ENCODE data around the gene MYPOP. TPM values are rescaled to one million over a fixed set of nuclear protein-coding genes. Genes with fewer than 3 reads are reported as not detected.

MYPOP gene
- total and polyA plus RNA-seq, 3 experiments from 2014 or later = 0.46 to 5.8 (median 4.9) TPM

DNA sequence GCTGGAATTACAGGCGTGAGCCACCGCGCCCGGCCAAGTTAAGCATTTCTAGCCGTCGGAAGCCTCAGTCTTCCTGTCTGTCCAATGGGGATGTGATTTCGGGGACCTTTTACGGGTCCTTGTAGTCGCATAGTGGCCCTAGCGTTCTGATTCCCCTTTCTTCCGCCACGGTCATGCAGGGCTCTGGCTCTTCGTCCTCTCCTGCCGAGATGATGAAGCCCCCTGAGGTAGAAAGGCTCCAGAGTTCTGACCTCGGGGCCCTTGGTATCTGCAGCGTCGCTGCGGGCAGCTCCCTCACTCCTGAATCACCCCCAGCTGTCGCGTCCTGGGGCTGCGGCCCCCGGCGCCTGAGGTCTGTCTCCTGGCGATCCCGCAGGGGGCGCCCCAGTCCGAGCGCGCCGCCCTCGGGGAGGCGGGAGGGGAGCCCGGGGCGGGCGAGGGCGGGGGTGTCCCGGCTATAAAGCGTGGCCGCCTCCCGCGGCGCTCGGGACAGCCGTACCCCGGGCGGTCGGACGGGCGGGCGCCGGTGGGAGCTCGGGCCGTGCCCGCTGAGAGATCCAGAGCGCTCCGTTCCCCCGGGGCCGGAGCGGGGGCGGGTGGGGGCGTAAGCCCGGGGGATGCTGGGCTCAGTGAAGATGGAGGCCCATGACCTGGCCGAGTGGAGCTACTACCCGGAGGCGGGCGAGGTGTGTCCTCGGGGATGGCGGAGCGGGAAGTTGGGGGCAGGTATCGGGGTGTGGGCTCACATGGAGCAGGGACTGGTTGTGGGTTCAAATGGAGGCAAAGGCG is 38.4 kb downstream of the MYPOP start, which contains the start of gene FOXA3:
FOXA3 (plus strand) TSS at position 487 of the 789 bp plus-strand sequence; CDS start at position 618, 131 bp downstream.
- Histone ChIP-seq H3K4me3 (ENCODE audit: low read length) (peak within 1 kb of the TSS; percentile 71), H3K9me3 (ENCODE audit: low read length) (no peaks in the 10 kb centered on the region)
- POLR2A ChIA-PET = interaction anchor here (0.6 to 4.2 kb wide), 10 partner anchors 16 to 483 kb away, joined by 3 to 22 read pairs (median 4); partner anchors contain the start of genes CCDC61, DMWD, IRF2BP1 and MYPOP

GRCh38 chr19:45863335-45863839 is 39.0 kb downstream of the MYPOP start:
- H3K4me1 ChIP-seq (ENCODE audit: insufficient read depth, low read length) = peaks cover 16% of the 10 kb centered on the region
- H3K27ac ChIP-seq (ENCODE audit: low read depth, low read length) = peak overlapping the region; percentile 29
- POLR2A ChIA-PET = interaction anchor here (0.6 to 4.2 kb wide), 10 partner anchors 17 to 484 kb away, joined by 3 to 22 read pairs (median 4); partner anchors contain the start of genes CCDC61, DMWD, IRF2BP1 and MYPOP
- no peaks in the 10 kb centered on the region for H3K36me3 ChIP-seq (ENCODE audit: insufficient read depth, low read length)
- Mint-ChIP-seq H3K36me3 (peaks cover 0 to 26% (median 0%) of the 10 kb centered on the region in 3 donors), H3K27me3 (peaks cover 12 to 18% of the 10 kb centered on the region in 2 donors), H3K27ac (peak overlapping the region; percentile 84 to 99 (median 93)), H3K4me3 (peak overlapping the region; percentile 88 to 96 (median 92)), H3K4me1 (peaks cover 24 to 37% (median 24%) of the 10 kb centered on the region in 3 donors), H3K9me3 (no peaks in the 10 kb centered on the region)
- H3K27me3 ChIP-seq (ENCODE audit: insufficient read depth, low read length, poor library complexity, severe bottlenecking) = peaks cover 4% of the 10 kb centered on the region
- H3K4me3 ChIP-seq (ENCODE audit: low read length) = peak overlapping the region; percentile 71
- no peak for DNase-seq
- CTCF ChIA-PET = interaction anchor here (0.7 to 3.0 kb wide), 8 partner anchors 16 to 222 kb away, joined by 3 to 20 read pairs (median 6); partner anchors contain the start of genes IRF2BP1, MYPOP and SIX5
- H3K9me3 ChIP-seq (ENCODE audit: low read length) = no peaks in the 10 kb centered on the region

More for the DNA sequence above, 38.4 kb downstream of the MYPOP start, which contains the start of gene FOXA3:
- Mint-ChIP-seq H3K27ac (peak within 1 kb of the TSS; percentile 84 to 99 (median 93)), H3K4me1 (peaks cover 23 to 36% (median 24%) of the 10 kb centered on the region in 3 donors), H3K9me3 (no peaks in the 10 kb centered on the region), H3K27me3 (peaks cover 12 to 18% of the 10 kb centered on the region in 2 donors), H3K36me3 (peaks cover 0 to 21% (median 0%) of the 10 kb centered on the region in 3 donors), H3K4me3 (peak within 1 kb of the TSS; percentile 88 to 96 (median 92))
- peaks cover 4% of the 10 kb centered on the region for H3K27me3 ChIP-seq (ENCODE audit: insufficient read depth, low read length, poor library complexity, severe bottlenecking)
- H3K27ac ChIP-seq (ENCODE audit: low read depth, low read length) = peak within 1 kb of the TSS; percentile 29
- peaks cover 16% of the 10 kb centered on the region for H3K4me1 ChIP-seq (ENCODE audit: insufficient read depth, low read length)
- DNase-seq = peak; percentile 46 to 71 (median 50)
- CTCF ChIA-PET = interaction anchor here (0.7 to 3.0 kb wide), 12 partner anchors 15 to 222 kb away, joined by 3 to 20 read pairs (median 3); partner anchors contain the start of genes IRF2BP1, MYPOP and SIX5
- no peaks in the 10 kb centered on the region for H3K36me3 ChIP-seq (ENCODE audit: insufficient read depth, low read length)

DNA sequence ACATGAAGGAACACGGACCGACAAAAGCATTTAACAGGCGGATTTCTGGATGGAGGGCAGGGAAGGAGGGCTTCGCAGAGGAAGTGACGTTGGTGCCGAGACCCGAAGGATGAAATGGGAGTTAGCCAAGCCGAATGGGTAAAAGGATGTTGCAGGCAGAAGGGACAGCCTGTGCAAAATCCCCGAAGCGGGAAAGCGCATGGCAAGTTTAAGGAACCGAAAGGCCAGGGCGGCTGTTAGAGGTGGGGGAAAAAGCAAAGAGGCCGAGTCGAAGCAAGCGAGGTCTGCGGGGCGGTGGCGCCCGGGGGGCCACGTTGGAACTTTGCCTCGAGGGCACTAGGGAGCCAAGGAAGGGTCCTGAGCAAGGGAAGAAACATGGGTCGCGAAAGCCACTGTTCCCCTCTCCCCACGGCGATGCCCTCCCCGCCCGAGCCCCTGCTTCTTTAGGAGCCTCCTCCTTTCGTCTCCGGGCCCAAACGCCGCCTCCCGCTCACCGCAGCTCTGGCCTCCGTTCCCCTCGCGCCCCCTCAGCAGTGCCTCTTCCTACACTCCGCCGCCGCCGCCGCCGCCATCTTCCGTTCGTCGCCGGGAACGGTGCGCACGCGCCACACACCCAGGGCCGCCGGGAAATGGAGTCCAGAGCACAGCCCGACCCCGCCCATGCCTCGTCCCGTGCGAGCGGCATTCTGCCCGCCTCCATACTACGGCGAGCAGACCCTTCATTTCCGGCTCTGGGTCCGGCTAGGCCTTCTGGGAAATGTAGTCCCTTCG is 39.7 kb downstream of the MYPOP start, which contains the start of gene SYMPK:
SYMPK (minus strand) TSS at position 584 of the 771 bp plus-strand sequence. CDS start 8,652 bp downstream, outside the sequence.
- peak within 1 kb of the TSS; percentile 84 to 99 (median 93) for H3K27ac Mint-ChIP-seq
- Histone ChIP-seq H3K4me1 (ENCODE audit: insufficient read depth, low read length) (peaks cover 16% of the 10 kb centered on the region), H3K36me3 (ENCODE audit: insufficient read depth, low read length) (no peaks in the 10 kb centered on the region), H3K4me3 (ENCODE audit: low read length) (peak within 1 kb of the TSS; percentile 88), H3K27me3 (ENCODE audit: insufficient read depth, low read length, poor library complexity, severe bottlenecking) (peaks cover 4% of the 10 kb centered on the region), H3K9me3 (ENCODE audit: low read length) (no peaks in the 10 kb centered on the region), H3K27ac (ENCODE audit: low read depth, low read length) (peak within 1 kb of the TSS; percentile 82)
- CTCF ChIA-PET = interaction anchor here (0.7 to 3.0 kb wide), 8 partner anchors 17 to 221 kb away, joined by 3 to 20 read pairs (median 6); partner anchors contain the start of genes IRF2BP1, MYPOP and SIX5
- H3K9me3 Mint-ChIP-seq = no peaks in the 10 kb centered on the region
- H3K27me3 Mint-ChIP-seq = peaks cover 12 to 18% of the 10 kb centered on the region in 2 donors
- H3K4me1 Mint-ChIP-seq = peaks cover 27 to 41% (median 28%) of the 10 kb centered on the region in 3 donors
- peaks cover 0 to 31% (median 4%) of the 10 kb centered on the region in 3 donors for H3K36me3 Mint-ChIP-seq
- peak; percentile 98 to 99 (median 98) for DNase-seq
- peak within 1 kb of the TSS; percentile 88 to 96 (median 92) for H3K4me3 Mint-ChIP-seq
- POLR2A ChIA-PET = interaction anchor here (0.6 to 4.2 kb wide), 9 partner anchors 17 to 484 kb away, joined by 3 to 22 read pairs (median 5); partner anchors contain the start of genes CCDC61, DMWD, IRF2BP1 and MYPOP

DNA sequence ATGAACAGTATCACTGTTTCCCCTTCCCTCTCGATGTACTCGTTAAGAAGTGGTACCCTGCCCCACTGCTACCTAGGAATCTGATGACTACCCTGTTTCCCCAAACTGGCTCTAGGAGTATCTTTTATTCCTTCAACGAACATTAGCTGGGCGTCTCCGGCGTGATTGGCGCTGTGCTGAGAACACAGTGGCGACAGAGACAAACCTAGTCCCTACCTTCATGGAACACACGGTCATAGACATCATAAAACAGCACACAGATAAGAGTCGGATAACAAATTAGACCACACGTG is 40.2 kb downstream of the MYPOP start:
- peaks cover 27 to 41% (median 28%) of the 10 kb centered on the region in 3 donors for H3K4me1 Mint-ChIP-seq
- Histone ChIP-seq H3K4me1 (ENCODE audit: insufficient read depth, low read length) (peaks cover 16% of the 10 kb centered on the region), H3K27ac (ENCODE audit: low read depth, low read length) (peak overlapping the region; percentile 82), H3K9me3 (ENCODE audit: low read length) (no peaks in the 10 kb centered on the region), H3K27me3 (ENCODE audit: insufficient read depth, low read length, poor library complexity, severe bottlenecking) (peaks cover 4% of the 10 kb centered on the region), H3K4me3 (ENCODE audit: low read length) (peak overlapping the region; percentile 88), H3K36me3 (ENCODE audit: insufficient read depth, low read length) (no peaks in the 10 kb centered on the region)
- POLR2A ChIA-PET = interaction anchor here (1.3 to 4.2 kb wide), 3 partner anchors 18 to 93 kb away, joined by 6 to 22 read pairs (median 8); partner anchors contain the start of genes IRF2BP1 and SIX5
- peak overlapping the region; percentile 88 to 96 (median 92) for H3K4me3 Mint-ChIP-seq
- CTCF ChIA-PET = interaction anchor here (3.0 kb wide), 1 partner anchor 24 kb away, joined by 9 read pairs; the partner anchor contains the start of gene IRF2BP1
- no peak for DNase-seq
- H3K27ac Mint-ChIP-seq = peak overlapping the region; percentile 84 to 99 (median 93)
- peaks cover 0 to 32% (median 4%) of the 10 kb centered on the region in 3 donors for H3K36me3 Mint-ChIP-seq
- H3K27me3 Mint-ChIP-seq = peaks cover 12 to 18% of the 10 kb centered on the region in 2 donors
- no peaks in the 10 kb centered on the region for H3K9me3 Mint-ChIP-seq

- H3K4me3 ChIP-seq (ENCODE audit: low read length) = no peak overlapping the region
- H3K27ac Mint-ChIP-seq = peak overlapping the region in 5 of 8 donors; percentile 13 to 85 (median 66)
Observed at GRCh38 chr19:45860359-45861259, 41.8 kb downstream of the MYPOP start.

GRCh38 chr19:45854167-45854778 is 48.1 kb downstream of the MYPOP start:
- CTCF ChIA-PET = no interaction called here
- Histone ChIP-seq H3K27ac (ENCODE audit: low read depth, low read length) (no peak overlapping the region), H3K36me3 (ENCODE audit: insufficient read depth, low read length) (peaks cover 25% of the 10 kb centered on the region), H3K4me1 (ENCODE audit: insufficient read depth, low read length) (no peaks in the 10 kb centered on the region), H3K9me3 (ENCODE audit: low read length) (no peaks in the 10 kb centered on the region), H3K27me3 (ENCODE audit: insufficient read depth, low read length, poor library complexity, severe bottlenecking) (no peaks in the 10 kb centered on the region), H3K4me3 (ENCODE audit: low read length) (no peak overlapping the region)
- H3K9me3 Mint-ChIP-seq = no peaks in the 10 kb centered on the region
- no peak overlapping the region for H3K27ac Mint-ChIP-seq
- DNase-seq = peak in 1 of 5 donors; percentile 18
- POLR2A ChIA-PET = no interaction called here
- H3K36me3 Mint-ChIP-seq = peaks cover 11 to 75% (median 21%) of the 10 kb centered on the region in 3 donors
- peaks cover 11 to 15% (median 12%) of the 10 kb centered on the region in 3 donors for H3K4me1 Mint-ChIP-seq
- H3K4me3 Mint-ChIP-seq = no peak overlapping the region
- peaks cover 0 to 2% of the 10 kb centered on the region in 2 donors for H3K27me3 Mint-ChIP-seq

More at GRCh38 chr19:45860359-45861259, 41.8 kb downstream of the MYPOP start:
- peak in 1 of 5 donors; percentile 7 for DNase-seq
- no peaks in the 10 kb centered on the region for H3K36me3 ChIP-seq (ENCODE audit: insufficient read depth, low read length)
- ChIA-PET POLR2A (interaction anchor here (0.6 kb wide), 2 partner anchors 22 to 853 kb away, joined by 3 to 5 read pairs; no protein-coding TSS in a partner anchor), CTCF (interaction anchor here (1.1 kb wide), 1 partner anchor 62 kb away, joined by 3 read pairs; no protein-coding TSS in a partner anchor)
- peaks cover 10 to 13% of the 10 kb centered on the region in 2 donors for H3K27me3 Mint-ChIP-seq
- H3K27me3 ChIP-seq (ENCODE audit: insufficient read depth, low read length, poor library complexity, severe bottlenecking) = peaks cover 4% of the 10 kb centered on the region
- peak overlapping the region in 5 of 7 donors; percentile 49 to 91 (median 62) for H3K4me3 Mint-ChIP-seq
- H3K9me3 Mint-ChIP-seq = no peaks in the 10 kb centered on the region
- no peaks in the 10 kb centered on the region for H3K9me3 ChIP-seq (ENCODE audit: low read length)
- H3K4me1 Mint-ChIP-seq = peaks cover 29 to 44% (median 33%) of the 10 kb centered on the region in 3 donors
- no peak overlapping the region for H3K27ac ChIP-seq (ENCODE audit: low read depth, low read length)
- peaks cover 16% of the 10 kb centered on the region for H3K4me1 ChIP-seq (ENCODE audit: insufficient read depth, low read length)
- H3K36me3 Mint-ChIP-seq = peaks cover 0 to 40% (median 4%) of the 10 kb centered on the region in 3 donors
